ENCODE measurements around the gene IL1RAP. TPM values are rescaled to one million over a fixed set of nuclear protein-coding genes. Genes with fewer than 3 reads are reported as not detected.

The IL1RAP gene
- polyA plus RNA-seq, 3 donors = 8.0 to 12.6 (median 11.8) TPM

- no peaks in the 10 kb centered on the region for H4K20me1 ChIP-seq (ENCODE audit: insufficient read depth, low read length)
- Mint-ChIP-seq H3K27ac (no peak overlapping the region), H3K36me3 (peaks cover 28 to 33% of the 10 kb centered on the region in 2 donors), H3K4me3 (no peak overlapping the region), H3K9me3 (no peaks in the 10 kb centered on the region), H3K27me3 (ENCODE audit: low read depth in 3 of 3) (no peaks in the 10 kb centered on the region), H3K4me1 (peaks cover 3% of the 10 kb centered on the region)
- WGBS (ENCODE audit: insufficient coverage) = no CpG with 5 or more reads among the region's 6 CpGs
- H3K36me3 ChIP-seq (replicated peaks in 1 of 2; ENCODE audit: control insufficient read depth in 1 of 2, insufficient read depth in 2 of 2, low read length in 2 of 2) = no peaks in the 10 kb centered on the region
- H3K4me1 ChIP-seq (ENCODE audit: control insufficient read depth in 1 of 2, insufficient read depth in 2 of 2, low read length in 2 of 2) = no peaks in the 10 kb centered on the region
- intact Hi-C loops (cut with micrococcal nuclease) = no loop called here
- no peaks in the 10 kb centered on the region for H3K9me3 ChIP-seq (replicated peaks in 1 of 2; ENCODE audit: control insufficient read depth in 1 of 2, insufficient read depth in 1 of 2, low read length in 2 of 2)
- no peak for DNase-seq
- H3K79me2 ChIP-seq (ENCODE audit: insufficient read depth, low read length) = no peaks in the 10 kb centered on the region
- H3K27ac ChIP-seq (ENCODE audit: low read depth in 1 of 2, low read length in 2 of 2) = no peak overlapping the region
- H2AFZ ChIP-seq (ENCODE audit: insufficient read depth, low read depth, low read length, poor library complexity, severe bottlenecking) = no peak overlapping the region
- H3K9ac ChIP-seq (ENCODE audit: insufficient read depth, low read length, poor library complexity, severe bottlenecking) = no peak overlapping the region
- no peaks in the 10 kb centered on the region for H3K27me3 ChIP-seq (ENCODE audit: control insufficient read depth in 2 of 2, insufficient read depth in 2 of 2, low read length in 2 of 2)
- no peak for TF ChIP-seq CTCF (IDR thresholded peaks at IDR 0.05)
- no peak overlapping the region for H3K4me3 ChIP-seq (replicated peaks in 1 of 3; ENCODE audit: low read depth in 2 of 3, low read length in 3 of 3)
- no peak overlapping the region for H3K4me2 ChIP-seq (replicated peaks; ENCODE audit: extremely low read depth, low read length, poor library complexity, severe bottlenecking)
Measured at GRCh38 chr3:190642016-190642415, 128.1 kb downstream of the IL1RAP start.

GRCh38 chr3:190644035-190644434 is 130.2 kb downstream of the IL1RAP start:
- H3K36me3 Mint-ChIP-seq = peaks cover 40% of the 10 kb centered on the region in 2 donors
- H3K27me3 Mint-ChIP-seq (ENCODE audit: low read depth in 3 of 3) = peaks cover 0 to 2% (median 0%) of the 10 kb centered on the region in 3 donors

More at GRCh38 chr3:190644035-190644434, 130.2 kb downstream of the IL1RAP start:
- intact Hi-C loops (cut with micrococcal nuclease) = no loop called here
- H3K9me3 ChIP-seq (replicated peaks in 1 of 2; ENCODE audit: control insufficient read depth in 1 of 2, insufficient read depth in 1 of 2, low read length in 2 of 2) = no peaks in the 10 kb centered on the region
- Mint-ChIP-seq H3K4me1 (peaks cover 4% of the 10 kb centered on the region), H3K4me3 (no peak overlapping the region), H3K9me3 (peaks cover 0 to 1% (median 0%) of the 10 kb centered on the region in 7 donors), H3K27ac (no peak overlapping the region)
- no peak overlapping the region for H3K27ac ChIP-seq (ENCODE audit: low read depth in 1 of 2, low read length in 2 of 2)
- H3K9ac ChIP-seq (ENCODE audit: insufficient read depth, low read length, poor library complexity, severe bottlenecking) = no peak overlapping the region
- H3K4me2 ChIP-seq (replicated peaks; ENCODE audit: extremely low read depth, low read length, poor library complexity, severe bottlenecking) = no peak overlapping the region
- H2AFZ ChIP-seq (ENCODE audit: insufficient read depth, low read depth, low read length, poor library complexity, severe bottlenecking) = no peak overlapping the region
- DNase-seq = no peak
- no peaks in the 10 kb centered on the region for H3K79me2 ChIP-seq (ENCODE audit: insufficient read depth, low read length)
- H3K27me3 ChIP-seq (ENCODE audit: control insufficient read depth in 2 of 2, insufficient read depth in 2 of 2, low read length in 2 of 2) = no peaks in the 10 kb centered on the region
- H3K4me3 ChIP-seq (replicated peaks in 1 of 3; ENCODE audit: low read depth in 2 of 3, low read length in 3 of 3) = no peak overlapping the region
- TF ChIP-seq CTCF (IDR thresholded peaks at IDR 0.05) = no peak
- H3K4me1 ChIP-seq (ENCODE audit: control insufficient read depth in 1 of 2, insufficient read depth in 2 of 2, low read length in 2 of 2) = no peaks in the 10 kb centered on the region
- peaks cover 5 to 11% of the 10 kb centered on the region in 2 donors for H3K36me3 ChIP-seq (replicated peaks in 1 of 2; ENCODE audit: control insufficient read depth in 1 of 2, insufficient read depth in 2 of 2, low read length in 2 of 2)
- H4K20me1 ChIP-seq (ENCODE audit: insufficient read depth, low read length) = no peaks in the 10 kb centered on the region
- WGBS (ENCODE audit: insufficient coverage) = 80% methylated on average over 1 of the region's 2 CpGs

Measured in CD14-positive monocyte (primary cell).